ENCODE results near the gene YBEY.

YBEY gene

GRCh38 chr21:46316708-46317324 is 30.7 kb downstream of the YBEY start:
- H3K27ac ChIP-seq: no peak overlapping the region
- TF ChIP-seq CTCF (IDR thresholded peaks at IDR 0.05) (no peak), ZFX (IDR thresholded peaks at IDR 0.05; ENCODE audit: borderline replicate concordance) (no peak)

GRCh38 chr21:46317710-46318463 is 31.7 kb downstream of the YBEY start:
- no peak overlapping the region for H3K27ac ChIP-seq
- TF ChIP-seq ZFX (IDR thresholded peaks at IDR 0.05; ENCODE audit: borderline replicate concordance) (no peak), CTCF (IDR thresholded peaks at IDR 0.05) (no peak)

GRCh38 chr21:46318464-46318845 is 32.3 kb downstream of the YBEY start:
- no peak overlapping the region for H3K27ac ChIP-seq
- TF ChIP-seq ZFX (IDR thresholded peaks at IDR 0.05; ENCODE audit: borderline replicate concordance) (no peak), CTCF (IDR thresholded peaks at IDR 0.05) (no peak)

GRCh38 chr21:46319186-46319585 is 33.0 kb downstream of the YBEY start:
- H3K27ac ChIP-seq: 0 out of 2 replicates have a peak overlapping the region, but pooled peaks have one; percentile 99
- TF ChIP-seq CTCF (IDR thresholded peaks at IDR 0.05) (no peak), ZFX (IDR thresholded peaks at IDR 0.05; ENCODE audit: borderline replicate concordance) (no peak)

GRCh38 chr21:46320331-46320801 is 34.2 kb downstream of the YBEY start:
- TF ChIP-seq ZFX (IDR thresholded peaks at IDR 0.05; ENCODE audit: borderline replicate concordance) (no peak), CTCF (IDR thresholded peaks at IDR 0.05) (no peak)
- H3K27ac ChIP-seq: 0 out of 2 replicates have a peak overlapping the region, but pooled peaks have one; percentile 99

- peak overlapping the region; percentile 99 for H3K27ac ChIP-seq
- TF ChIP-seq CTCF (IDR thresholded peaks at IDR 0.05): no peak
- TF ChIP-seq ZFX (IDR thresholded peaks at IDR 0.05; ENCODE audit: borderline replicate concordance): no peak
Measured at GRCh38 chr21:46322351-46323226, 36.4 kb downstream of the YBEY start.
